Progenitor cell of endocrine pancreas (in vitro differentiated cells): Measurements from ENCODE around the gene KLB. TPM values are rescaled to one million over a fixed set of nuclear protein-coding genes. Genes with fewer than 3 reads are reported as not detected.

Source experiments
- DNase-seq: peaks from one replicate; pipeline ENCODE4 v3.0.0; 2021; ENCODE audit warnings: low spot score; ENCODE audit not compliant: unreplicated experiment
- H3K27ac Mint-ChIP-seq: 2 replicates; pipeline ENCODE4 v1.8.0; 2021; ENCODE audit warnings: mild to moderate bottlenecking, moderate library complexity, mixed read lengths
- H3K27me3 Mint-ChIP-seq: 2 replicates; pipeline ENCODE4 v1.8.0; 2021; ENCODE audit warnings: mixed read lengths
- H3K36me3 Mint-ChIP-seq: 2 replicates; pipeline ENCODE4 v1.8.0; 2022; ENCODE audit warnings: mixed read lengths; ENCODE audit not compliant: insufficient read depth
- H3K4me1 Mint-ChIP-seq: 2 replicates; pipeline ENCODE4 v1.8.0; 2021; ENCODE audit warnings: low read depth, mixed read lengths
- H3K4me3 Mint-ChIP-seq: 2 replicates; pipeline ENCODE4 v1.8.0; 2021; ENCODE audit warnings: low read depth, mild to moderate bottlenecking, moderate library complexity, mixed read lengths
- H3K9me3 Mint-ChIP-seq: 2 replicates; pipeline ENCODE4 v1.8.0; 2021; ENCODE audit warnings: low read depth, mixed read lengths
- total RNA-seq: library from RNA; stranded (reverse); gene quantifications from 2 replicates; pipeline ENCODE4 v1.2.1, GENCODE V29; 2021
- TF ChIP-seq, protein P1 (sequence below): fragments of 200-600 bp; sonication (generic); IDR thresholded peaks from one replicate; pipeline ENCODE4 v1.5.0; 2021; ENCODE audit warnings: antibody characterized with exemption, mild to moderate bottlenecking; ENCODE audit not compliant: unreplicated experiment

KLB gene
- total RNA-seq, 1 donor from 2014 or later: 0.43 TPM

DNA sequence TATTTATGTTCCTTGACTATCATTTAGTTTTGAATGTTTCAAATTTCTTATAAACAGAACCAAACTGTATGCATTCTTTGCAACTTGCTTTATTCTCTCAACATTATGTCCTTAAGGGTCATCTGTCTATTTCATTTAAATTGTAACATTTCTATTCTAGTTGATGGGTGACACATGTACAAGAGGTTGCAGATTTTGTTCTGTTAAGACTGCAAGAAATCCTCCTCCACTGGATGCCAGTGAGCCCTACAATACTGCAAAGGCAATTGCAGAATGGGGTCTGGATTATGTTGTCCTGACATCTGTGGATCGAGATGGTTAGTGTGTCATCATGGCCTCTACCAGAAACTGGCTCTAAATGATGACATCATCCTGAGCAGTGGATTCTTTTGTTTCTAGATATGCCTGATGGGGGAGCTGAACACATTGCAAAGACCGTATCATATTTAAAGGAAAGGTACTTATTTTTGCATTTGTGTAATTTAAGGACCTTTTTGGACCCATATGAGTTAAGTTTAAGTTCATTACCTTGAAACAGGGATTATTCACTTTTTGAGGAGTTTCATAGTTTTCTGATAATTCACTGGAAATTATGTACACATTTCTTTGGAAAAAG, 58.3 kb downstream of the KLB start:
- Mint-ChIP-seq H3K4me3 (no peak overlapping the region), H3K27ac (no peak overlapping the region), H3K36me3 (peaks cover 1% of the 10 kb centered on the region), H3K9me3 (no peaks in the 10 kb centered on the region), H3K27me3 (no peaks in the 10 kb centered on the region), H3K4me1 (peaks cover 4% of the 10 kb centered on the region)
- TF ChIP-seq, protein P1, sequence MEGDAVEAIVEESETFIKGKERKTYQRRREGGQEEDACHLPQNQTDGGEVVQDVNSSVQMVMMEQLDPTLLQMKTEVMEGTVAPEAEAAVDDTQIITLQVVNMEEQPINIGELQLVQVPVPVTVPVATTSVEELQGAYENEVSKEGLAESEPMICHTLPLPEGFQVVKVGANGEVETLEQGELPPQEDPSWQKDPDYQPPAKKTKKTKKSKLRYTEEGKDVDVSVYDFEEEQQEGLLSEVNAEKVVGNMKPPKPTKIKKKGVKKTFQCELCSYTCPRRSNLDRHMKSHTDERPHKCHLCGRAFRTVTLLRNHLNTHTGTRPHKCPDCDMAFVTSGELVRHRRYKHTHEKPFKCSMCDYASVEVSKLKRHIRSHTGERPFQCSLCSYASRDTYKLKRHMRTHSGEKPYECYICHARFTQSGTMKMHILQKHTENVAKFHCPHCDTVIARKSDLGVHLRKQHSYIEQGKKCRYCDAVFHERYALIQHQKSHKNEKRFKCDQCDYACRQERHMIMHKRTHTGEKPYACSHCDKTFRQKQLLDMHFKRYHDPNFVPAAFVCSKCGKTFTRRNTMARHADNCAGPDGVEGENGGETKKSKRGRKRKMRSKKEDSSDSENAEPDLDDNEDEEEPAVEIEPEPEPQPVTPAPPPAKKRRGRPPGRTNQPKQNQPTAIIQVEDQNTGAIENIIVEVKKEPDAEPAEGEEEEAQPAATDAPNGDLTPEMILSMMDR: no peak
- no peak for DNase-seq

- Mint-ChIP-seq H3K36me3 (peaks cover 1% of the 10 kb centered on the region), H3K9me3 (no peaks in the 10 kb centered on the region), H3K4me3 (no peak overlapping the region), H3K27ac (peak overlapping the region; percentile 85), H3K27me3 (no peaks in the 10 kb centered on the region), H3K4me1 (peaks cover 4% of the 10 kb centered on the region)
- TF ChIP-seq, protein P1: no peak
- DNase-seq: no peak
Measured at GRCh38 chr4:39466747-39467146, 60.0 kb downstream of the KLB start.

- DNase-seq: no peak
- no peaks in the 10 kb centered on the region for H3K27me3 Mint-ChIP-seq
- H3K36me3 Mint-ChIP-seq: peaks cover 3% of the 10 kb centered on the region
- H3K9me3 Mint-ChIP-seq: no peaks in the 10 kb centered on the region
- H3K4me3 Mint-ChIP-seq: no peak overlapping the region
- TF ChIP-seq, protein P1: no peak
- peaks cover 4% of the 10 kb centered on the region for H3K4me1 Mint-ChIP-seq
- H3K27ac Mint-ChIP-seq: peak overlapping the region; percentile 76
Measured at GRCh38 chr4:39467464-39467863, 60.7 kb downstream of the KLB start.

GRCh38 chr4:39469429-39470077, 62.8 kb downstream of the KLB start:
- Mint-ChIP-seq H3K4me3 (no peak overlapping the region), H3K27ac (peak overlapping the region; percentile 95), H3K4me1 (peaks cover 4% of the 10 kb centered on the region), H3K36me3 (peaks cover 3% of the 10 kb centered on the region), H3K27me3 (no peaks in the 10 kb centered on the region), H3K9me3 (no peaks in the 10 kb centered on the region)
- DNase-seq: peak; percentile 22
- TF ChIP-seq, protein P1: peak; percentile 92

- no peak overlapping the region for H3K27ac Mint-ChIP-seq
- no peaks in the 10 kb centered on the region for H3K27me3 Mint-ChIP-seq
- peaks cover 1% of the 10 kb centered on the region for H3K36me3 Mint-ChIP-seq
- H3K9me3 Mint-ChIP-seq: no peaks in the 10 kb centered on the region
- no peak for DNase-seq
- TF ChIP-seq, protein P1: no peak
- H3K4me3 Mint-ChIP-seq: no peak overlapping the region
- H3K4me1 Mint-ChIP-seq: peaks cover 4% of the 10 kb centered on the region
Measured at GRCh38 chr4:39470402-39470801, 63.7 kb downstream of the KLB start.
